Caki2 (cell line): ENCODE measurements around the gene TRPT1. TPM values are rescaled to one million over a fixed set of nuclear protein-coding genes. Genes with fewer than 3 reads are reported as not detected.

ENCODE experiments used
- DNase-seq: peaks from one replicate; pipeline ENCODE4 v3.0.0-alpha.2; 2015; ENCODE audit warnings: low read depth
- in situ Hi-C: cut with HindIII; loops from 2 replicates; pipeline ENCODE4 v1.10.0; 2016; ENCODE audit warnings: low sequenced_read_pairs, low pct_unique_long_range_greater_than_20kb, mixed read lengths
- total RNA-seq: library from RNA; depleted of rRNA; stranded (reverse); fragments of >200 nt; shearing (Covaris generic); gene quantifications from 2 replicates; pipeline ENCODE4 v1.2.3, GENCODE V29; 2014; ENCODE audit warnings: low replicate concordance; rRNA removed

TRPT1 gene
- total RNA-seq, 1 experiment from 2014 or later = 72.3 TPM

DNA sequence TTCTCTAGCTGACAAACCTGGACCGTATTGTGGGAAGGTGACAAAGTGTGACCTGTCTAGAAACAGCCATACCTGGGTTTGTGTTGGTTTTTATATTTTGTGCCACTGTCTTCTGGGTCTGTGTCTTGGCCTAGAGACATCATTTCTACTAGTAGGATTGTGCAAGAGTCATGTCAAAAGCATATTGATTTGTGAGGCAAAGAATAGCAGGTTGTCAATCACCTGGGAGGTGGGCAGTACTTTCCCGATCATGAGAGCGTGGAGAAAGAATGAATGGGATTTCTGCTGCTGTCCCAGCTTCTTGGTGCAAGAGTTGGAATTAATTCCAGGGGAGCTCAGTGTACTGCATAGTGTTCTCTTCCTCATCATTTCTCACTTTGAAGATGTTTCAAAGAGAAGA, 24.4 kb downstream of the TRPT1 start:
- in situ Hi-C loops = no loop called here

DNA sequence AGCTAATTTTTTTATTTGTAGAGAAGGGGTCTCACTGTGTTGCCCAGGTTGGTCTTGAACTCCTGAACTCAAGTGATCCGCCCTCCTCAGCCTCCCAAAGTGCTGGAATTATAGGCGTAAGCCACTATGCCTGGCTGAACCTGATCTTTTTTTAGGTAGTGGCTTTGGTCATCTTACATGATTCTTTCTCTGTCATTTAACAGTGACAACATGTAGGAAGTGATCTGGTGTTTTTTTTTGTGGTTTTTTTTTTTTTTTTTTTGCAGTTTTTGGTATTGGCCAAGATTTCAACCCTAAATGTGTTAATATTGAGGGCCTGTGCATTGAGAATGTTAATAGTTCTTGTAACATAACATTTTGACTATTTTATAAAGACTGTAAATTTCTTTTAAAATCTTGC, 27.5 kb downstream of the TRPT1 start:
- no peak for DNase-seq
- in situ Hi-C loops = no loop called here

More for the DNA sequence above, 24.4 kb downstream of the TRPT1 start:
- no peak for DNase-seq

DNA sequence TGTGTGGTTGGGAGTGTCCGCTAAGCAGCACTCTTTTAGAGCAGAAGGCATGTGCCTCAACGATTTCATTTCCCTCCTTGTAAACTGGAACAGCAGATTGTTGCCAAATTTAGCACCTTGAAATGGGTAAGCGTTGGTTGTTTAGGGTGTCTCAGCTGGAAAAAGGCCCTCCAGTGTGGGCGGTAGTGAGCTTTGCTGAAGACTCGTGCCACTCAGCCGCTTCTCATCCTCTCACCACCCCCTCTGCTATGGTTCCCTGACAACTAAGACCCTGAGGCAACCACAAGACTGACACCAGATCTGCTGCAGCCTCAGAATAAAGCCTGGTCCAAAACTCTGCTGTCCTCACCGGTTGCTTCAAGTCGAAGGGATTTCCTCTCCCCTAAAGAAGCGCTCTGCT, 29.4 kb downstream of the TRPT1 start:
- in situ Hi-C loops = no loop called here
- no peak for DNase-seq

DNA sequence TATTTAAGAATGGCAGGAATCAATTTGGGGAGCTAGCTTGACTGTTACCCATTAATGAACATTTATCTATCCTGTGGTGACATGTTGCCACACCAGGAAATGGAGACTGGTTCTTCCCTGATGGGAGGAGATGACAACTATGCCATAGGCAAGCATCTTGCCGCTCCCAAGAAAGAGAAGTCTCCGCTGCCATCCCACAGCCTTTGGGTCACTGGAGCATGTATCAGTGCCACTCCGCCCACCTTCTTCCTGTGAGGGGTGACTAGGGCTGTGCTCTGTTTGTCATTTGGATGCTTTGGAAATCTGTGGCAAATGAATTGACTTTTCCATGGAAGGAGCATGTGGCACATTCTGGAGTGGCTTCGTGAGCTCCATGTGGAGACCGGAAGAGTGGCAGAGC, 33.6 kb downstream of the TRPT1 start:
- no peak for DNase-seq
- in situ Hi-C loops = no loop called here

DNA sequence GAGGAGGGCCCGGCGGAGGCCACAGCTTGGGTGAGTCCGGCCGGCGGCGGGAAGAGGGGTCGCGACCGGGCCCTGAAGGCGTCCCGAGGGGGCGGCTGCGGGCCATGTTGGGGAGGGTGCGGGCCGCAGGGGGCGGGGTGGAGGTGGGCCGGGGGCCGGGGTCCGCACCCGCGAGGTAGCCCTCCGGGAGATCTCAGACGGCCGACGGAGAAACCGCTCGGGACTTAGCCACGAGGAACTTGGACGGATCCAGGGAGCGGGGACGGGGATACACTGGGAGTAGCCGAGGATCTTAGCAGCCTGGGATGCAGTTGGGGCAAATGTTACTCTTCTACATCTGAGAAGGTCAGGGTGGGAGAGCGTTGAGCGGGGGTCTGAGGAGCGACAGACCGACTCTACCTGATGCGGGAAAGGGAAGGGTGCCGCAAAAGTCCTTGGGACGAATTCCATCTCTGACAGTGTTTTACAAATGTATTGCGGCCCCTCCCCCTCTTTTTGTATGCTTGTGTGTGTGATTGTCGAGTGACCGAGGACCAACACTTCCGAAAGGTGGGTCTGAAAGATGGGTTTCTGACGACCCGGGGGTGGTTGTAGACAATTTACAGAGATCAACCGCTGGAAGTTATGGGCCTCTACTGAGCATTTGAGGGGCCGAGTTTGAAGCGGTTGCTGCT, 39.4 kb downstream of the TRPT1 start:
- DNase-seq = peak; percentile 22
- in situ Hi-C loops = no loop called here

DNA sequence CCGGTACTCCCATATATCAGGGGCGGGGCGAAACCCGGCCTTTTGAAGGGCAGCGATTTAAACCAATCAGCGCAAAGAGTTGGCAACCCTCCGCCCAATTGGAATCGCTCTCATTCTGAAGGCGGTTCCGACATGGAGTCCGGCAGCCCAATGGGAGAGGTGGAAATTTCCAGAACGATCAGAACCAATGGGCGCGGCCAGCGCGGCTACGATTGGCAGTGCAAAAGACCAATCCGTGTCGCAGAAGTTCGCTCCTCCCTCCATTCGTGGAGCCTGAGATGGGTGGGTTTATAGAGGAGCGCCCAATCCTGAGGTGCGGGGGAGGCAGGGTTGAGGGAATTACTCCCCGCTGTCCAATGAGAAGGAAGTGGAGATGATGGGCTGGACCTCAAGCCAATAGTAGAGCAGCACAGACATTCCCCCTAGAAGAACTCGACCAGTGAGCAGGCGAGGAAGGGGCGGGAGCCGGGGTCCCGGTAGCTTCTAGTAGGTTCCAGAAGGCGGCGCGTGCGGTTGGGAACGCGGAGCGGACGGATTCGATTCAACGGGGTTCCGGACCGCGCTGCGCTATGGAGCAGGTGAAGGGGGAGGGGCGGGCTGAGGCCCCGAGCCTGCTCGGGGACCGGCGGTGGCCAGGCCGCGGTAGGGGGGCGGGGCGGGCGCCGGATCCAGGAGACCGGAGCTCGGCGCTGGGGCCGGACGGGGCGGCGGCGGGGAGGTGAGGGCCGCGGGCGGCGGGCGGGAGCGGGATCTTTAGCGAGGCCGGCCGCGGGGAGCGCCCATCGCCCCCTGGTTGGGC, 40.1 kb downstream of the TRPT1 start, which contains the start of gene STIP1:
STIP1 (plus strand) TSS at position 479 of the 799 bp plus-strand sequence; CDS start at position 570, 91 bp downstream.
- DNase-seq = peak; percentile 100
- in situ Hi-C loops = no loop called here

DNA sequence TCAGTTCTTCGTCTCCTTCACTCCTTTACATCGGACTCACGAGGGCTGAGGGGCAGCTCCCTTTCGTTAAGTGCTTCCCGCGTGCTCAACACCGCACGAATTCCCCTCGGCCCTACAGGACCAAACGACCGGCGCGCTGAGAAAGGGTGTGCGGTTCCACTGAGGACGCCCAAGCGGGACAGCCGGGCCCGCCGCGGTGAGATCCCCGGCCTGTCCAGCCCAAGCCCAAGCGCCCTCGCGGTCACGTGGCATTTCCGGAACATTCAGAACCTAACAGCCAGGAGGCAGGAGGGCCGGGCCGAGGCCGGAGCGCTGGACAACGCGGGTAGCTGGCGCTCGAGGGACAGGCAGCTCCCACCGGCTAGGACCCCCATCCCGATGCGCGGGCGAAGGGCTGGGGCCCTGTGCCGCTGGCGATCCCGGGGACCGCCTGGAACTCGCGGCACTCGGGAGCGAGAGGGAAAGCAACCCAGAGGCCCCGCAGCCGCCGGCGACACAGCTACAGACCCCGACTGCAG, 40.8 kb downstream of the TRPT1 start:
- no peak for DNase-seq
- in situ Hi-C loops = no loop called here

DNA sequence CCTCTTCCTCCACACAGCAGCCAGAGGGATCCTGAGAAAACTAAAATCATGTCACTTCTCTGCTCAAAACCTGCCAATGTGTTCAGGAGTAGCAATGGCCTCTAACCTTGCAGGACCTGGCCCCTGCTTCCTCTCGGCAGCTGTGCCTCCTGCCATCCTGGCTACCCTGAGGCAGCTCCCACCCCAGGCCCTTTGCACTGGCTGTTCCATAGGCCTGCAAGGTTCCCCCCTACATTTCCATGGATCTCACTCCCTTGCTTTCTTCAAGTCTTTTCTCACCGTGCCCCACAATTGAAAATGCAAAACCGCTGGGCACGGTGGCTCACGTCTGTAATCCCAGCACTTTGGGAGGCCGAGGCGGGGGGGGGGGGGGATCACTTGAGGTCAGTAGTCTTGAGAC, 42.1 kb downstream of the TRPT1 start:
- in situ Hi-C loops = no loop called here
- DNase-seq = no peak

DNA sequence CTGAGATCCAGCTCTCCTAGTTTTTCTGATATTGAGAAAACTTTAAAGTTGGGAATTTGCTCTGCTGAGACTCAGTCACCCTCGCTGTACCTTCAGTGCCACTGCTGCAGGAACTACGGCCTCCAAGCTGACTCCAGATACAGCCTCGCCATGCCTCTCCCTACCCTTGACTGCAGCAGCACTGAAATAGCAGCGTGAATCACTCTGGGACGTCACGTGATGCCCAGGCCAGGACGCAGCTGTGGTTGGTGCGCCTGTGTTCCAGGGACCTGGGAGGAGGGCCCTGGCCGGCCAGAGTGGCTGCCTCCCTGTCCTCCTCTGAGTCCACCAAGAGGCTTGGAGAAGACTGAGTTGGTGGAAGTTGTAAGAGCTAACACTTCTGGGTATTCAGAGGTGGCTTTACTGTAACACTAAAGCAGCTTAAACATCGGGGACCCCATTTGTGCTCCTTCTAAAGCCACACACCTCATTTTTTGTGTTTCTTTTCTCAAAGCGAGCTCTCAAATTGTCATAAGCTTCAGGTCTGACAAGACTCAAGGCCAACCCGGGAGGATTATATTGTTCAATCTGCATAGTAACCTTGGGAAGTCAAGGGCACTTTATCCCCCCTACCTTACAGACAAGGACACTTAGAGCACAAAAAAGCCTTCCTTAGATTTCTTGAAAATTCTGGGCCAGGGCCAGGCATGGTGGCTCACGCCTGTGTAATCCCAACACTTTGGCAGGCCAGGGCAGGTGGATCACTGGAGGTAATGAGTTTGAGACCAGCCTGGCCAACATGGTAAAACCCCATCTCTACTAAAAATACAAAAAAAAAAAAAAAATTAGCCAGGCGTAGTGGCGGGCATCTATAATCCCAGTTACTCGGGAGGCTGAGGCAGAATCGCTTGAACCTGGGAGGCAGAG, 44.2 kb downstream of the TRPT1 start:
- in situ Hi-C loops = no loop called here
- peak; percentile 86 for DNase-seq

DNA sequence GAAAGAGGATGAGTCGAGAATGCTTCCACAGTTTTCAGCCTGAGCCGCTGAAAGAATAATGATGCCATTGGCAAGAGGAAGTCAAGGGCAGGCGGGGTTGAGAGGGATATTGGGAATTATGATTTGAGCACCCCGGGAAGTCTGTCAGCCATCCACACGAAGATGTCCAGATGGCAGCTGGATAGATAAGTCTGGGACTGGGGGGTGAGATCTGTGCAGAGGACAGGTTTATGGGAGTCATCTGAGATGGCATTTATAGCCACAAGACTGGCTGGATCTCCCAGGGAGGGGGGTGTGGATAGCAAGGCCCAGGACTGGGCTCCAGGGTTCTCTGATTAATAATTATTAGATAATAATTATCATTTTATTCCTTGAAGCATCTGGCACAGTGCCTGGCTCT, 45.1 kb downstream of the TRPT1 start:
- DNase-seq = no peak

DNA sequence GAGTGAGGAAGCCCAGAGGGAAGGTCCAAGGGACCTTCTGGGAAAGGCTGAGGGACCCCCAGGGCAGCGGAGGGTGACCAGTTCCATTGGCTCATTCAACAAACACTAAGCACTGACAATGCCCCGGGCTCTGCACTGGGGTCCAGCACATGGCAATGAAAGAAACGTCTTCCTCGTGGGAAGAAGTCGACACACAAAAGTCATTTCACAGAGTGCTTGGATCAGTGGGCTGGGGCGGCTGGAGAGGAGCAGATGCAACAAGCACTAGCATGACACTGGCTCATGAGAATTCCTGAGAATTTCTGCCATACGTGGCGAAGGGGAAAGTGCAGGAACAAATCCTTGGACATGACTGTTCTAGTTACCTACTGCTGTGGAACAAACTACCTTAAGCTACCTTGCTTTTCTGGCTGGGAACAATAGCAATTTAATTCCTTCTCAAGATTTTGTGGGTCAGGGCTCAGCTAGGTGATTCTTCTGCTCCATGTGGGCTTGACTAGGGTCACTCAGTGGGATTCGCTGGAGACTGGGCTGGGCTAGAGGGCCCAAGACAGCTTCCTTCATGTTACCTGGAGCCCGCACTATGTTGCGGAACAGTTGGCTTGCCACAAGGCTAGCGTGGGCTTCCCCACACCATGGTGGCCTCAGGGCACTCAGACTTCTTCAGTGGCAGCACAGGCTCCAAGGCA, 46.9 kb downstream of the TRPT1 start:
- no peak for DNase-seq
- in situ Hi-C loops = no loop called here

More for the DNA sequence above, 45.1 kb downstream of the TRPT1 start:
- in situ Hi-C loops = no loop called here

DNA sequence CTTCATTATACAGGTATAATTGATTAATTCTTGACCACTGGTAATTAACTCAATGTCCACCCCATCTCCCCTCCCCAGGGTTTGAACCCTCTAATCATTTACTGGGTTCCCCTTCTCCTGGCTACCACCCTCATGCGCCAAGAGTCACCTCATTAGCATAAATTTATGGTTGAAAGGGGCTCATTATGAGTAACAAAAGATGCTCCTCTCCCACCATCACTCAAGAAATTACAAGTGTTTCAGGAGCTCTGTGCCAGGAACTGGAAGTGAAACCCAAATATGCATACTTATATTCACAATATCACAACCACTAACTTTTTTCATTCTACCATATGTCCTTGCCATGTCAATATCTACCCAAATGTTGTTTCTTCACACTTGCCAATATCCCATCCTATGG, 47.8 kb downstream of the TRPT1 start:
- no peak for DNase-seq
- in situ Hi-C loops = no loop called here

DNA sequence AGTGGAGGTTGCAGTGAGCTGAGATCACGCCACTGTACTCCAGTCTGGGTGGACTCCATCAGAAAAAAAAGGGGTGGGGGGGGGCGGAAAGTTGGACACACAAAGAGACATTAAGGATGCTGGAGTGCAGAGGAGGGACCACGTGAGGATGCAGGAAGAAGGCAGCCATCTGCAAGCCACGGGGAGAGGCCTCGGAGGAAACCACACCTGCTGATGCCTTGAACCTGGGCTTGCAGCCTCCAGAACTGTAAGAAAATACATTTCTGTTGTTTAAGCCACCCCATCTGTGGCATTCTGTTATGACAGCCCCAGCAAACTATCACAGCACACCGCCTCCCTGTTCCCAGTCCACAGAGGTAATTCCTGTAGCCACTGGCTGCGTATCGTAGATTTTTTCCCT, 49.2 kb downstream of the TRPT1 start:
- in situ Hi-C loops = no loop called here
- no peak for DNase-seq

Other genes starting within 250 kb of the TRPT1 start
- 80.6 and 97.3 TPM in 2 replicates for gene OTUB1, start 239.7 kb downstream of the TRPT1 start, total RNA-seq
- 0.03 and 0.37 TPM in 2 replicates for gene FLRT1, start 190.3 kb downstream of the TRPT1 start, total RNA-seq
- 38.9 and 42.9 TPM in 2 replicates for gene MACROD1, start 60.1 kb downstream of the TRPT1 start, total RNA-seq
- 134 and 157 TPM in 2 replicates for gene STIP1, start 40.0 kb downstream of the TRPT1 start, total RNA-seq
- gene FERMT3, start 19.5 kb downstream of the TRPT1 start, total RNA-seq = 0.64 TPM in 1 of 2 replicates, not detected in the other
- 25.1 and 31.4 TPM in 2 replicates for gene NUDT22, start 88 bp upstream of the TRPT1 start, total RNA-seq
- 14.2 and 30.3 TPM in 2 replicates for gene DNAJC4, start 4.4 kb upstream of the TRPT1 start, total RNA-seq
- 52.8 and 66.2 TPM in 2 replicates for gene VEGFB, start 8.4 kb upstream of the TRPT1 start, total RNA-seq
- 24.2 and 46.1 TPM in 2 replicates for gene FKBP2, start 14.9 kb upstream of the TRPT1 start, total RNA-seq
- 413 and 431 TPM in 2 replicates for gene PPP1R14B, start 20.8 kb upstream of the TRPT1 start, total RNA-seq
- gene PLCB3, start 25.3 kb upstream of the TRPT1 start, total RNA-seq = 16.5 and 18.6 TPM in 2 replicates
- gene BAD, start 58.5 kb upstream of the TRPT1 start, total RNA-seq = 122 and 141 TPM in 2 replicates
- 9.6 and 31.9 TPM in 2 replicates for gene GPR137, start 59.7 kb upstream of the TRPT1 start, total RNA-seq
- not detected in 2 replicates for gene KCNK4, start 65.1 kb upstream of the TRPT1 start, total RNA-seq
- gene CATSPERZ, start 74.2 kb upstream of the TRPT1 start, total RNA-seq = not detected in 2 replicates
- 38.8 and 48.7 TPM in 2 replicates for gene ESRRA, start 79.3 kb upstream of the TRPT1 start, total RNA-seq
- 494 and 562 TPM in 2 replicates for gene TRMT112, start 91.4 kb upstream of the TRPT1 start, total RNA-seq
- 258 and 341 TPM in 2 replicates for gene PRDX5, start 91.9 kb upstream of the TRPT1 start, total RNA-seq
- 1.3 and 4.9 TPM in 2 replicates for gene CCDC88B, start 114.0 kb upstream of the TRPT1 start, total RNA-seq
- 39.0 and 59.4 TPM in 2 replicates for gene RPS6KA4, start 133.0 kb upstream of the TRPT1 start, total RNA-seq